Adrenal gland (tissue), 12 donors: ENCODE measurements around the gene ABI3BP. TPM values are rescaled to one million over a fixed set of nuclear protein-coding genes. Genes with fewer than 3 reads are reported as not detected.

ENCODE experiments used
- DNase-seq, 7 donors: peaks; one replicate each; pipeline ENCODE4 v3.0.0-alpha.2; 2019 to 2020
- H3K27ac ChIP-seq, 5 donors: fragments of 200-600 bp; sonication (generic) in 4 of 5; 1 replicate in 3 of 5; 2 replicates in 2 of 5; pipeline versions ENCODE4 v1.5.1 to v1.8.0; 2016 to 2020; ENCODE audit warnings: mild to moderate bottlenecking in 1 of 5
- H3K27me3 ChIP-seq: fragments of 200-600 bp; 2 replicates; pipeline ENCODE4 v1.8.0; 2021
- H3K36me3 ChIP-seq, 2 donors: fragments of 200-600 bp; replicated peaks in 1 of 2; 1 replicate in 1 of 2; 2 replicates in 1 of 2; pipeline versions ENCODE4 v1.5.1 to v1.8.0; 2018 to 2022
- H3K4me1 ChIP-seq, 2 donors: fragments of 200-600 bp; replicated peaks in 1 of 2; 1 replicate in 1 of 2; 2 replicates in 1 of 2; pipeline versions ENCODE4 v1.5.1 to v1.8.0; 2018 to 2021
- H3K4me3 ChIP-seq, 4 donors: fragments of 200-600 bp; sonication (generic) in 3 of 4; one replicate each; pipeline ENCODE4 v1.5.1; 2016 to 2018
- H3K9me3 ChIP-seq, 3 donors: fragments of 200-600 bp; sonication (generic) in 1 of 3; replicated peaks in 1 of 3; 1 replicate in 2 of 3; 2 replicates in 1 of 3; pipeline versions ENCODE4 v1.5.1 to v1.8.0; 2016 to 2021
- CTCF ChIP-seq, 6 experiments: fragments of 450-650 bp in 4 of 6; fragments of 200-600 bp in 2 of 6; sonication (generic) in 1 of 6; IDR thresholded peaks; 1 replicate in 5 of 6; 2 replicates in 1 of 6; pipeline versions ENCODE4 v1.5.1 to v1.8.0; 2016 to 2021; ENCODE audit warnings: antibody characterized with exemption in 6 of 6, mild to moderate bottlenecking in 2 of 6, moderate library complexity in 1 of 6
- POLR2A ChIP-seq, 2 donors: fragments of 450-650 bp; IDR thresholded peaks; one replicate each; pipeline ENCODE4 v1.6.1; 2017; ENCODE audit warnings: antibody characterized with exemption in 2 of 2, mild to moderate bottlenecking in 2 of 2, moderate library complexity in 1 of 2
- WGBS, 4 donors: extraction: QIAGEN DNeasy Blood & Tissue Kit in 2 of 4; methylation state at CpG; one replicate each; pipeline versions ENCODE4 v1.1.5 to v1.1.7; 2013 to 2017; 5-methylcytosine and 5-hydroxymethylcytosine counted together
- intact Hi-C, 2 donors: fragments of 100-400 bp; cut with DNase I; formaldehyde crosslinking; loops; one replicate each; pipeline versions ENCODE4 v1.14.1 to v1.15.0; 2022 to 2023
- polyA plus RNA-seq, 3 donors: library from polyadenylated mRNA; stranded (reverse); fragments of 200-250 nt in 2 of 3; fragments of 350-450 nt in 1 of 3; fragmentation: Illumina TruSeq in 1 of 3; extraction: RNeasy Lipid Tissue Mini Kit (QIAGEN cat#74804) in 1 of 3; gene quantifications; one replicate each; pipeline ENCODE4 v1.2.3, GENCODE V29; 2013 to 2014
- total RNA-seq, 9 donors: library from RNA; depleted of rRNA in 4 of 9; stranded (reverse); fragments of >200 nt in 4 of 9; fragments of 120-200 nt in 1 of 9; fragmentation: NEBNext Ultra II Directional in 1 of 9; extraction: Animal tissue kit (Norgen Biotek cat#: 25700) in 1 of 9; gene quantifications; one replicate each; pipeline versions ENCODE4 v1.1.0 to v1.2.4, GENCODE V29; 2013 to 2023
- donor health status: healthy with polysubstance abuse.
- donor health status: Bipolar disorder and iron deficiency.
- donor health status: DM: yes; HTN: yes; CAD: no.
- donor health status: DM: no; HTN: no; CAD: no.
- donor health status: DM: no; HTN: no; CAD: no.
- donor health status: DM: yes; HTN: yes; CAD: no.

The ABI3BP gene
- total and polyA plus RNA-seq, 12 donors: 3.4 to 50.3 (median 18.7) TPM

- no peaks in the 10 kb centered on the region for H3K36me3 ChIP-seq
- DNase-seq: no peak
- no peaks in the 10 kb centered on the region for H3K4me1 ChIP-seq
- H3K4me3 ChIP-seq: no peak overlapping the region
- H3K27ac ChIP-seq: no peak overlapping the region
- intact Hi-C loops: no loop called here
- no peaks in the 10 kb centered on the region for H3K9me3 ChIP-seq
- TF ChIP-seq CTCF (IDR thresholded peaks at IDR 0.05) (no peak), POLR2A (IDR thresholded peaks at IDR 0.05) (no peak)
- no peaks in the 10 kb centered on the region for H3K27me3 ChIP-seq
Measured at GRCh38 chr3:100779480-100779879, 213.7 kb downstream of the ABI3BP start.

GRCh38 chr3:100777271-100777670, 215.9 kb downstream of the ABI3BP start:
- no peaks in the 10 kb centered on the region for H3K36me3 ChIP-seq
- intact Hi-C loops: no loop called here
- TF ChIP-seq CTCF (IDR thresholded peaks at IDR 0.05) (no peak), POLR2A (IDR thresholded peaks at IDR 0.05) (no peak)
- H3K4me1 ChIP-seq: no peaks in the 10 kb centered on the region
- no peaks in the 10 kb centered on the region for H3K27me3 ChIP-seq
- no peak overlapping the region for H3K4me3 ChIP-seq
- no peak overlapping the region for H3K27ac ChIP-seq
- no peaks in the 10 kb centered on the region for H3K9me3 ChIP-seq
- no peak for DNase-seq

- Histone ChIP-seq H3K9me3 (no peaks in the 10 kb centered on the region), H3K4me1 (no peaks in the 10 kb centered on the region), H3K4me3 (no peak overlapping the region), H3K27me3 (no peaks in the 10 kb centered on the region), H3K36me3 (no peaks in the 10 kb centered on the region), H3K27ac (no peak overlapping the region)
- WGBS, 4 donors: 69 to 91% (median 81%) methylated on average over 1 to 2 of the region's 2 CpGs
- DNase-seq: no peak
- intact Hi-C loops: no loop called here
- TF ChIP-seq CTCF (IDR thresholded peaks at IDR 0.05): no peak
- no peak for TF ChIP-seq POLR2A (IDR thresholded peaks at IDR 0.05)
Measured at GRCh38 chr3:100776746-100777145, 216.5 kb downstream of the ABI3BP start.

GRCh38 chr3:100776097-100776729, 217.0 kb downstream of the ABI3BP start:
- TF ChIP-seq POLR2A (IDR thresholded peaks at IDR 0.05) (no peak), CTCF (IDR thresholded peaks at IDR 0.05) (no peak)
- H3K4me1 ChIP-seq: no peaks in the 10 kb centered on the region
- intact Hi-C loops: no loop called here
- WGBS, 4 donors: 91 to 93% (median 92%) methylated on average over 2 of the region's 2 CpGs
- no peaks in the 10 kb centered on the region for H3K9me3 ChIP-seq
- DNase-seq: no peak
- no peak overlapping the region for H3K27ac ChIP-seq
- H3K4me3 ChIP-seq: no peak overlapping the region
- H3K36me3 ChIP-seq: no peaks in the 10 kb centered on the region
- H3K27me3 ChIP-seq: no peaks in the 10 kb centered on the region
